IPS DF 6.9 (cell line): ENCODE measurements around the gene KLHL21.

Experiments used
- DNase-seq: peaks from one replicate; pipeline ENCODE4 v3.0.0-alpha.2; 2013; ENCODE audit warnings: low read depth, low spot score
- H3K27ac ChIP-seq: one replicate; pipeline ENCODE4 v1.5.1; 2013; ENCODE audit warnings: low read length, control low read depth
- H3K27me3 ChIP-seq: 2 replicates; pipeline ENCODE4 v1.6.1; 2013; ENCODE audit warnings: mild to moderate bottlenecking, low read length; ENCODE audit not compliant: control insufficient read depth, insufficient read depth
- H3K36me3 ChIP-seq: 2 replicates; pipeline ENCODE4 v1.6.1; 2013; ENCODE audit warnings: low read length; ENCODE audit not compliant: control insufficient read depth, insufficient read depth
- H3K4me1 ChIP-seq: 2 replicates; pipeline ENCODE4 v1.6.1; 2013; ENCODE audit warnings: low read length; ENCODE audit not compliant: control insufficient read depth, insufficient read depth
- H3K4me3 ChIP-seq: 2 replicates; pipeline ENCODE4 v1.5.1; 2013; ENCODE audit warnings: mild to moderate bottlenecking, low read length
- H3K9me3 ChIP-seq: 2 replicates; pipeline ENCODE4 v1.6.1; 2013; ENCODE audit warnings: low read length, inconsistent platforms; ENCODE audit not compliant: control insufficient read depth, insufficient read depth
- WGBS: extraction: QIAGEN DNeasy Blood & Tissue Kit; methylation state at CpG from one replicate; pipeline ENCODE4 v1.1.7; 2013; ENCODE audit warnings: mixed read lengths, missing lambda C conversion rate; ENCODE audit not compliant: insufficient read length, insufficient coverage; 5-methylcytosine and 5-hydroxymethylcytosine counted together

Gene KLHL21

DNA sequence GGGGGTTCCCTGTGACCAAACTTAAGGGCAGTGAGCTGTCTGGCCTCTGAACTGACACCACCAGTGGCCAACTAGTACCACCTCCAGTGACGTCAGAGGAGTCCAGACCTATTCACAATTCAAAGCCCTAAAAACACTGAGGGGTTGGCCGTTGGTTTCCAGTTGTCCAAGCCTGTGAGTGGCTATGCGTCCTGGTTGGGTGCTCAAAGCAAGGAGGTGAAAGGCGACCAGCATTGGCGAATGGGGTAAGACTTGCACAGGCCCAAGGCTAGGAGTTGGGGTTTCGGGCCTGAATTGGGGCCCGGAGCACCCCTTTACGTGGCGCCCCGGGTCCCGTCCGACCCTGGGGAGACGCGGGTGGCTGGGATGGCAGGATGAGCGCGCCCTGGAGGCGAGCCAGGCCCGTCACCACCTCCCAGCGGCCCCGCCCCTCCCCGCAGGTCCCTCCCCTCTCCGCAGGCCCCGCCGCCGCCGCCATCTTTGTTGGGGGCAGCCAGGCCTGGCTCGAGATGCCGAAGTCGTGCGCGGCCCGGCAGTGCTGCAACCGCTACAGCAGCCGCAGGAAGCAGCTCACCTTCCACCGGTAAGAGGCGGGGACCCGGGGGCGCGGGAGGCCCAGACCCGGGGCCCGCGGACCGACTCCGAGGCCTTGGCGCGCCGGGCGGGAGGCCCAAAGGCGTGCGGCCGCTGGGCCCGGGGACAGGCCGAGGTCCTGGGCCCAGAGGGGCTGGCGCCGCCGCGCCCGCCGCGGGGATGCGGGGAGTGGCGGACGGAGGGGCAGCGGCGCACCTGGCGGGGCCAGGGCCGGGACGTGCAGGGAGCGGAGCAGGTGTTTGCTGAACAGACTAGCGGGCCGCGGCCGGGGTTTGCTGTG, 22.3 kb upstream of the KLHL21 start, which contains the start of gene THAP3:
Gene THAP3, plus strand, starts transcription at position 159 of the 874 bp plus-strand sequence. Its CDS starts 351 bp downstream, at position 510.
- DNase-seq, result no peak

DNA sequence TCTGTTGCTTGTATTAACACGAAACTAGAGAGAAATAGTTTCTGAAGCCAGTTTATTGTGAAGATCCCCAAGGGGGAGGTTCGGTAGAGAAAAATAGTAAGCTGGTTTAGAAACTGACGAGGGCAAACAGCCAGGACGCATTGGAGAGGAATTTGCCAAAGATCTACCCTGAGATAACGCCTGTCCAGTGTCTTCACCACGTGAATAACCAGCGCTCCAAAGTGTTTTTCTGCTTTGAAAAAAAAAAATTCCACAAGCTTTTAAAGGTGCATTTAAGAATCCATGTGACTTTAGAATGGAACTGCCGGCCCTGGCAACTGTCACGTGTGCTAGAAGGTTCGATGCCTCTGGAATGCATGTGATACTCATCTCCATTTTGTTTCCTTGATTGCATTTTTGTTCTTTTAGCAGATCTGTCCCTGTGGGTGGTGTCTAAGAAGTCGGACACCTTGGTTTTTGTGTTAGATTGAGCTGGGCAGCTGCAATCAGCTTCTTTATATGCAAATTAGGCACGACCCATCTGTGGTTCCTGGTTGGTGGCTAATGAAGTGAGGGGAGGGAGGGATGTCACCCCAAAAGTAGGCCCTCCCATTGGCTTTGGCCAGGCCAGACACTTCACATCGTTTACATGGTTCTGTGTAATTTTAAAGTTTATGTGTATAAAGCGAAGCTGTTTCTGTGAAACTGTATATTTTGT, 20.7 kb upstream of the KLHL21 start:
- no peak overlapping the region for H3K27ac ChIP-seq
- no peak overlapping the region for H3K4me3 ChIP-seq
- no peaks in the 10 kb centered on the region for H3K9me3 ChIP-seq
- no peak for DNase-seq
- peaks cover 23% of the 10 kb centered on the region for H3K36me3 ChIP-seq
- no peaks in the 10 kb centered on the region for H3K4me1 ChIP-seq
- H3K27me3 ChIP-seq, result no peaks in the 10 kb centered on the region
- no CpG with 5 or more reads among the region's 14 CpGs for WGBS

More for the DNA sequence above, 22.3 kb upstream of the KLHL21 start, which contains the start of gene THAP3:
- WGBS, result no CpG with 5 or more reads among the region's 73 CpGs
- H3K27me3 ChIP-seq, result no peaks in the 10 kb centered on the region
- peak within 1 kb of the TSS; percentile 83 for H3K4me3 ChIP-seq
- no peaks in the 10 kb centered on the region for H3K9me3 ChIP-seq
- no peaks in the 10 kb centered on the region for H3K4me1 ChIP-seq
- peaks cover 20% of the 10 kb centered on the region for H3K36me3 ChIP-seq
- no peak within 1 kb of the TSS for H3K27ac ChIP-seq

DNA sequence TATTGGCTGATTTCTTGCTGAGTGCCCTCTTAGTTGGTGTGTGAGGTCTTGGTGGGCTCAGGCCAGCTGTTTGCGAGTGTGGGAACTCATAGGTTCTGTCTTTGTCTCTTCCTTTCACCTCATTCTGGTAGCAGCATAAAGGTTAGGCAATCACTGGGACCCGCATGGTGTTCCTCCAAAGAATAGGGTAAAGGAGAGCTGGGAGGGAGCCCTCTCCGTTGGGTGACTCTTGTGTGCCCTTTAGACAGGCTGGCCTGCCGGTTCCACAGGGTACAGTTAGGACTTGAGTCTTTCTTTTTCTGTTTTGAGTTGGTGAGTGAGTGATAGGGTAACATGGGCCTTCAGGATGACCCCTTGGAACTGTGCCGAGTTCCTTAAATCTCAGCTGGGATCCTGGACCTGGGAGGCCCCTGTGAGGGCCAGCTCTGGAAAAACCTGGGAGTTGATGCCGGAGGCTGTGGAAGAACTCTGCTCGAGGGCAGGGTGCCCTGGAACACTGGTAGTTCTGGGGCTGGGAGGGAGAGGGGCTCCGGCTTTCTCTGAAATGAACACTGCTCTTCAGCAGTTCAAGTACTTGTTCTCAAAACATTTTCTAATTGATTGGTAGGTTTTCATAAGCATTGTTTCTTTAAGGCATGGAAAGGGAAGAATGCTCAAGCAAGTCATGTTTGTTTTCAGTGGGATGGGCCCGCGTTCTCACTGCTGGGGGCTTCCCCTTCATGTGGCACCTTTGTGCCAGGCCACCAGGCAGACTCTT, 19.9 kb upstream of the KLHL21 start:
- no peak overlapping the region for H3K4me3 ChIP-seq
- peaks cover 24% of the 10 kb centered on the region for H3K36me3 ChIP-seq
- DNase-seq, result no peak
- H3K9me3 ChIP-seq, result no peaks in the 10 kb centered on the region
- no peak overlapping the region for H3K27ac ChIP-seq
- WGBS, result no CpG with 5 or more reads among the region's 10 CpGs
- no peaks in the 10 kb centered on the region for H3K27me3 ChIP-seq
- H3K4me1 ChIP-seq, result no peaks in the 10 kb centered on the region

DNA sequence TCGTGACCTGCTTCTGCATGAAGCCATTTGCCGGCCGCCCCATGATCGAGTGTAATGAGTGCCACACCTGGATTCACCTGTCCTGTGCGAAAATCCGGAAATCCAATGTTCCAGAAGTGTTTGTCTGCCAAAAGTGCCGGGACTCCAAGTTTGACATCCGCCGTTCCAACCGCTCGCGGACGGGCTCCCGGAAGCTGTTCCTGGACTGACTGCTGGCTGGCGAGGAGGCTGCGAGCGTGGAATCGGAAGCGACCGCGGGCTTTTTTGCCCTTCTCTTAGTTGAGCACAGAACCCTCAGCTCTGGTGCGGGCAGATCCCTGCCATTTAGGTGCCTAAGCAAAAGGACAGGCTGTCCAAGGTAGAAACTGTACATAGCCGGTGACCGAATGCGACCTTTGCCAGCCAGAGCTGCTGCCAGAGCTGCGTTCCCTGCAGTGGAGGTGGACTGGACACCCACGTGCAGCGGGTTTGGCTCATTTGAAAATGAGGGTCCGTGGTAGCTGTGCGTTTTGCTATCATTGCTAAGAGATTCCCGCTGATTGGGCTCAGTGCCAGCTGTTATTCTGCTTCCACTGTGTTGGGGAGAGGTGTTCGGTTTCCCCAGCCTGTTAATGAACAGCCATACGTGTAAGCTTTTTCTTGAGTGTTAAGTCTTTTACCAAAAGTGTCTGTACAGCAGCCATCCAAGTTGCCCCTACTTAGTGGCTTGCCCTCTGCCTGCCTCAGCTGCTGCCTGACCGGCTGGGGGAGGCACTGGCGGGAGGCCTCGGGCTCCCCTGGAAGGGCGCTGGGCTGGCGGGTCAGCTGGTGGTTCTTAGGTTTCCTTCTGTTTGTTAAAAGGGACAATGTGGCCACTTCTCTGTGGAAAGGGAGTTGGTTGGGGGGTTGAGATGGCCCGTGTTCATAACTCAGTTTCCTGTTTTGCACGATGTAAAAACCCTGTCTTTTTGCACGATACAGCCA, 19.0 kb upstream of the KLHL21 start:
- DNase-seq, result no peak
- Histone ChIP-seq H3K27me3 (no peaks in the 10 kb centered on the region), H3K9me3 (no peaks in the 10 kb centered on the region), H3K4me1 (no peaks in the 10 kb centered on the region), H3K36me3 (peaks cover 25% of the 10 kb centered on the region), H3K4me3 (no peak overlapping the region), H3K27ac (no peak overlapping the region)
- no CpG with 5 or more reads among the region's 41 CpGs for WGBS

DNA sequence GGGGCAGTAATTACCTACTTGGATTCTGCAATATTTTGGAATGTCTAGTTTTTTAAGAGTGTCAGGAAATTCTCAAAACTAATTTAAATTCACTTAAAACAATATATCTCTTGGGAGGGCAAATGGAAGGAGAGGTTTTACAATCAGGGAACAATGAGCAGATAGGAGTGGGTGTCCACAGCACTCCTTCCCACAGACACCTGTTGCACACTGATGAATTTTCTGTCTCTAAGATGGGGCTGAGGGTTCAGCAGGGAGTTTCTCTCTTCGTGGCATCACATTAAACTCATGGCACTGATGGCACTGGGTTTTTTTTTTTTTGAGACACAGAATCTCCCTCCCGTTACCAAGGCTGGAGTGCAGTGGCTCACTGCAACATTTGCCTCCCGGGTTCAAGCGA, 16.4 kb upstream of the KLHL21 start:
- DNase-seq, result no peak
- no peaks in the 10 kb centered on the region for H3K27me3 ChIP-seq
- whole genome bisulfite sequencing, result no CpG with 5 or more reads among the region's 4 CpGs
- 0 out of 2 replicates have a peak, but pooled peaks cover 2% of the 10 kb centered on the region for H3K4me1 ChIP-seq
- peaks cover 29% of the 10 kb centered on the region for H3K36me3 ChIP-seq
- H3K4me3 ChIP-seq, result no peak overlapping the region
- H3K27ac ChIP-seq, result no peak overlapping the region
- H3K9me3 ChIP-seq, result no peaks in the 10 kb centered on the region

DNA sequence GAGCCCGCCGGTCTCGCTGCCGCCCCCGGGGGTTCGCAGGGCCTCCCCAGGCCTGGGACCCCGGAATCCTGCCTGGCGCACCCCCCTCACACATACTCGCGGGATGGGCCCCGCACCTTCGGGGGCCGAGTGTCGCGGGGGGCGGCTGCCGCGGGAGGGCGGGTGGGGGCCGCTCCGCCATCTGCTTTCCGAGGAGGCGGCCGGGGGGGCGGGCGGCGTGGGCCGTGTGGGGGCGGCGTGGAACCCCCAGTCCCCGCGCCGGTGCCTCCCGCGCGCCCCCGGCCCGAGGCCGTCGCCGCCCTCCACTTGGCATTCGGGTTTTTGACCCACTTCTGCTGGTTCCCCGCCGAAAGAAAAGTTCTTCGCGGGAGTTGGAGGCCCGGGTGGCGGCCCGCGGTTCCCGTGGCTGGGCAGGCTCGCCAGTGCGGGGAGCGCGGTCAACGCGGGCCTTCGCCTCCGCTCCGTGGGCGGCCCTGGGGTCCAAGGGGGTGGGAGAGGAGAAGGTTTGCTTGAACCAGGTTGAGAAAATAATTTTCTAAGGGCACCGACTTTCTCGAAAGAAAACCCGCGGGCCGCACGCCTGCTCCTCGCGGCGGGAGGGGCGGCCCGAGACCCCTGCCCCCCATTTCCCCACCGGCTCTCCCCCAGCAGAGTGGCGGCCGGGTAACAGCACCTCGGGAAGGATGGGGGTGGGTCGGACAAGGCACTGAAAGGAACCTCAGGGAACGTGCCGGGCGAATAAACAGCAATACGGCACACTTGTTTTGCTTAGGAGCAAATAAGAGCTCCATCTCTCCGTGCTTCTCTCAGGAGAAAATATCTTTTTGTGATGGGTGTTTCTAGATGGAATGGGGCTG, 12.5 kb upstream of the KLHL21 start:
- WGBS, result no CpG with 5 or more reads among the region's 82 CpGs
- Histone ChIP-seq H3K36me3 (peaks cover 15% of the 10 kb centered on the region), H3K4me3 (peak overlapping the region; percentile 96), H3K4me1 (0 out of 2 replicates have a peak, but pooled peaks cover 2% of the 10 kb centered on the region), H3K27ac (no peak overlapping the region), H3K9me3 (no peaks in the 10 kb centered on the region), H3K27me3 (no peaks in the 10 kb centered on the region)
- DNase-seq, result no peak

DNA sequence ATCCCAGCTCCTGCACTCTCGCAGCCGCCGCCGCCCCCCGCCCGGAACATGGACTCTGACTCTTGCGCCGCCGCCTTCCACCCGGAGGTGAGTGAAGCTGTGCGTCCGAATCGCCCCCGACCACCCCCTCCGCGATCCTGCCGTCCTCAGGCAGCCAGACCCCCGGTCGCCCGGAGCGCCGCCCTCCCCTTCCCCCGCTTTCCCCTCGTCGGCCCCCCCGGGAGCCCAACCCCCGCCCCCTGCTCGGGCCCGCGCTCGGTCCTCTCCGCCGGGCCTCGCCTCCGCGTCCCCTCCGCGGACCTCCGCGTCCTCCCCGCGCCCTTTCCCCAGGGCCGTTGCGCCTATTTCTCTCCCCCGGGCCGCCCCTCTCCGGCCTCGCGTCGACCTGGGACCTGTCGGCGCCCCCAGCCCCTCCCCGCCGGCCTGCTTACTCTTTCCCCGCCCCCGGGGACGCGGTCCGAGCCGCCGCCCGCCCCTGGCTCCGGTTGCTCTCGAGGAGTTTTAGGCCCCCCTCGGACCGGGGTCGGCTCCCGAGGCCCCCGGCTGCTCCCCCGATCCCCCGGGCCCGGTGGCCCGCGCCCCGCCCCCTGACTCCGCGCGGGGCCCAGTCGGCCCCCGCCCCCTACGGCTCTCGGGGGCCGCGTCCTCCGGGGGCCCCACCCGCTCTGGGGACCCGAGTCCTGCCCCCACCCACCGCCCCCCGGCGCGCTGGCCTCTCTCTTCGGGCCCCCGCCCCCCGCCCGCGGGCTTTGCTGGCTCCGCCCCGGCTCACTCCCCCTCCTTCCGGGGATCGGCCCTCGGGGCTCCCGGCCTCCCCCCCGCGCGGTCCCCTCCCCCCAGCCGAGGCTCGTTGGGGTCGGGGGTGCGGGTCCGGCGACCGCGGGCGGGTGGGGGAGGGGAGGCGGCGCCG, 11.6 kb upstream of the KLHL21 start:
- WGBS, result no CpG with 5 or more reads among the region's 117 CpGs

DNA sequence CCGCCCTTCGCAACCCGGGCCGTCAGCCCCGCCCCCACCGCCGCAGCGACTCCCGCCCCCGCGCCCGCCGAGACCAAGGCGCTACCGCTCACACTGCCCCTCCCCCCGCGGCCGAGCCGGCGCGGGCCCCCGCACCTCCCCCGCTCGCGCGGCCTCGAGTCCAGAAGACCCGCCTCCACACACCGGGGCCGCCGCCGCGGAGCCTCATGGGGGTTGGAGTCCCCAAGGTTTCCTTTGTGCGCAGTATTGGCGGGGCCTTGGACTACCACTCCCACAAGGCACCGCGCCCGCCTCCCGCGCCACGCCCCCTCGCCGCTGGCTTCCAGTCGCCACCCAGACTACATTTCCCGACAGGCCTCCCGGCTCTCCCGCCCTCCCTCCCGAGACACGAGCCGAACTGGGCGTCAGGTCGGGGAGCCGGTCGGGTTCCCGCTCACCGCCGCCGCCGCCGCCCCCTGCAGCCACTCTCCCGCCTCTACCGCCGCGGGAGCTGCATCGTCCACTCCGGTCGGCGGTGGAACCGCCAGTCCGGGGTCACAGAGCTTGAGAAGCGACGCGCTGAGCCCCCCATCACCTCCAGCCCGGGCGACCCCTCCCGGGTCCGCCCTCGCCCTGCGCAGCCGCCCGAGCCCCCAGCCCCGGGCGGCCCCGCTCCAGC, 10.8 kb upstream of the KLHL21 start, which contains the start of gene PHF13:
Gene PHF13, plus strand, starts transcription at position 371 of the 658 bp plus-strand sequence. CDS start 336 bp downstream, outside the sequence.
- no peaks in the 10 kb centered on the region for H3K27me3 ChIP-seq
- WGBS, result no CpG with 5 or more reads among the region's 84 CpGs
- H3K9me3 ChIP-seq, result no peaks in the 10 kb centered on the region

More for the DNA sequence above, 11.6 kb upstream of the KLHL21 start:
- Histone ChIP-seq H3K27me3 (no peaks in the 10 kb centered on the region), H3K9me3 (no peaks in the 10 kb centered on the region), H3K4me3 (peak overlapping the region; percentile 96), H3K27ac (no peak overlapping the region), H3K4me1 (0 out of 2 replicates have a peak, but pooled peaks cover 2% of the 10 kb centered on the region), H3K36me3 (peaks cover 8% of the 10 kb centered on the region)
- no peak for DNase-seq

More for the DNA sequence above, 10.8 kb upstream of the KLHL21 start, which contains the start of gene PHF13:
- Histone ChIP-seq H3K4me1 (0 out of 2 replicates have a peak, but pooled peaks cover 2% of the 10 kb centered on the region), H3K4me3 (peak within 1 kb of the TSS; percentile 96), H3K27ac (no peak within 1 kb of the TSS), H3K36me3 (peaks cover 8% of the 10 kb centered on the region)
- DNase-seq, result peak; percentile 94
